ENCODE data around the gene SRP72.
A peak's percentile ranks its signal among the peaks of the same experiment; 100 is the strongest.

The SRP72 gene

DNA sequence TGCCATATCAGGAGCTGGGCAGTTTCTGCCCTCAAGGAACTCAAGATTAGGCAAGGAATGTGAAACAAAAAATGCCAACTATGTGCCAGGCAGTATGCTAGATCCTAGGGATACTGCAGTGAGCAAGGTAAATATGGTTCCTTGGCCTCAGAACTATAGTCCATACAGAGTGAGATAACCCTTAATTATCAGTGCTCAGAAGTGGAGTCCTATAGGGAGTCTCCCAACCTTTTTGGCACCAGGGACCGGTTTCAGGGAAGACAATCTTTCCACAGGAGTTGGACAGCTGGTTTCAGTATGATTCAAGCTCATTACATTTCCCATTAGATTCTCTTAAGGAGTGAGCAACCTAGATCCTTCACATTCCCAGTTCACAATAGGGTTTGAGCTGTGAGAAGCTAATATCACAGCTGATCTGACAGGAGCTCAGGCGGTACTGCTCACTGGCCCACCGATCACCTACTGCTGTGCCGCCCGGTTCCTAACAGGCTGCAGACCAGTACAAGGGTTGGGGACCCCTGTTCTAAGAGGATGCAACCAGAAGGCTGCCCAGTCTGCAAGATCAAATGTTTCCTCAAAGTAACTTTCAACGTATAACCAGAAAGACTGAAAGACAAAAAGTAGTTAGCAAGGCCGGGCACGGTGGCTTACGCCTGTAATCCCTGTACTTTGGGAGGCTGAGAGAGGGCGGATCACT lies 1.7 kb upstream of the SRP72 start:
- no peak for DNase-seq (ENCODE audit: low read depth in 2 of 2)

DNA sequence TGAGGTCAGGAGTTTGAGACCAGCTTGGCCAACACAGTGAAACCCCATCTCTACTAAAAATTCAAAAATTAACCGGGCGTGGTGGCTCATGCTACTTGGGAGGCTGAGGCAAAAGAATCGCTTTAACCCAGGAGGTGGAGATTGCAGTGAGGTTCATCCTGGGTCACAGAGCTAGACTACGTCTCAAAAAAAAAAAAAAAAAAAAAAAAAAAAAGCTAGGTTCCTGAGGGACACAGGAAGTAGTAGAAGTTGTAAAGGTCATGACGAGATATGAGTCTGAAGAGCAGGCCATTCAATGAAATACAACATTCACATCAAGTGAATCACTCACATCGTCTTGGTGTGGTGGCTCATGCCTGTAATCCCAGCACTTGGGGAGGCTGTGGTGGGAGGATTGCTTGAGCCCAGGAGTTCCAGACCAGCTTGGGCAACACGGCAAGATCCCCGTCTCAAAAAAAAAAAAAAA lies 1.1 kb upstream of the SRP72 start:
- DNase-seq (ENCODE audit: low read depth in 2 of 2) = peak; percentile 31 to 33

GRCh38 chr4:56466910-56467283 lies 520 bp upstream of the SRP72 start:
- no peak for DNase-seq (ENCODE audit: low read depth in 2 of 2)

- no peak for DNase-seq (ENCODE audit: low read depth in 2 of 2)
Observed at GRCh38 chr4:56468097-56468422, 643 bp downstream of the SRP72 start.

GRCh38 chr4:56469489-56470210 lies 2.2 kb downstream of the SRP72 start:
- no peak for DNase-seq (ENCODE audit: low read depth in 2 of 2)

GRCh38 chr4:56475917-56476316 lies 8.5 kb downstream of the SRP72 start:
- no peak for DNase-seq (ENCODE audit: low read depth in 2 of 2)

DNA sequence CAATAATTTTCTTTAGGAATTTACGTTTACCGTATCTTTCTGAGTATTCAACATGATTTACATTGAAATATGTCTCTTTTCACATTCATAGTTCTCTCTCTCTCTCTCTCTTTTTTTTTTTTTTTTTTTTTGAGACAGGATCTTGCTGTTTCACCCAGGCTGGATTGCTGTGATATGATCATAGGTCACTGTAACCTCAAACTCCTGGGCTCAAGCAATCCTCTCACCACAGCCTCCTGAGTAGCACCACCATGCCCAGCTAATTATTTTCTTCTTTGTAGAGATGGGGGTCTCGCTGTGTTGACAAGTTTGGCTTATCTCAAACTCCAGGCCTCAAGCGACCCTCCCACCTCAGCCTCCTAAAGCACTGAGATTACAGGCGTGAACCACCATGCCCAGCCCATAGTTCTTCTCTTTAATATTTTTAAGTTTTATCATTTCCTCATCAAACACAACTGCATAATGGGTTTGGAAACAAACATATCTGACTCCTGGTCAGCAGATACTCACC lies 9.8 kb downstream of the SRP72 start:
- DNase-seq (ENCODE audit: low read depth in 2 of 2) = no peak

GRCh38 chr4:56480691-56481090 lies 13.3 kb downstream of the SRP72 start:
- DNase-seq (ENCODE audit: low read depth in 2 of 2) = no peak

DNA sequence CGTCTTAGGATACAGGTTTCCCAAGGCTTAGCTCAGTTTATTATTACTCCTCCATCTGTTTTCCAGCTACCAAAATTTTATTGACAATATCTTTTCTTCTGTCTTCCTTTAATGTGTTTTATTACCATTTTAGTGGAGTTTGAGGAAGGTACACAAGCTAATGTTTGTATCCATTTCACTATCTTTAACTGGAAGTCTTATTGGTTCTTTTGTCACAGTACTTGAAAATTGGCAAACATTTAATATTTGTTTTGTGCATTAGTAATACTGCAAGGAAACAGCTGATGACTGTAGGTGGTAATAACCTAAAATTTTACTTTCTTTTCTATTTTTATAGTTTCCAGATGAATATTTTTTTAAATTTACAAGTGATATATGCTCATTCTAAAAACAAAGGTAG lies 28.8 kb downstream of the SRP72 start:
- DNase-seq (ENCODE audit: low read depth in 2 of 2) = no peak

GRCh38 chr4:56505269-56506130 lies 38.1 kb downstream of the SRP72 start, which contains the start of gene ARL9:
ARL9 (plus strand) TSS chr4:56505791; CDS start chr4:56505863, 72 bp downstream.
- DNase-seq (ENCODE audit: low read depth in 2 of 2) = peak; percentile 21 to 29

DNA sequence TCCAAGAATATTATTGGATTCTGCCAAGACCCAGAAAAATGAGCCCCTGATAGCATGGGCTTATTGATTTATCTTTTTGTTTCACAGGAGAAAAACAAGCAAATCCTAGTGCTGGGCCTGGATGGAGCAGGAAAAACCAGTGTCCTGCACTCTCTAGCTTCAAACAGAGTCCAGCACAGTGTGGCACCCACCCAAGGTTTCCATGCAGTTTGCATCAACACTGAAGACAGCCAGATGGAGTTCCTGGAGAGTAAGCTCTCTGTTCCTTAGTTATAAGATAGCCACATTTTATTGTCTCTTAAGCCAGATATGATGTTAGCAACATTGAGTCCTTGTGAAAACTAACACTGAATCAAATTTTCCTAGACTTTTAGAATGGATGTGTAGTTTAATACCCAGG lies 43.7 kb downstream of the SRP72 start:
- DNase-seq (ENCODE audit: low read depth in 2 of 2) = no peak

DNA sequence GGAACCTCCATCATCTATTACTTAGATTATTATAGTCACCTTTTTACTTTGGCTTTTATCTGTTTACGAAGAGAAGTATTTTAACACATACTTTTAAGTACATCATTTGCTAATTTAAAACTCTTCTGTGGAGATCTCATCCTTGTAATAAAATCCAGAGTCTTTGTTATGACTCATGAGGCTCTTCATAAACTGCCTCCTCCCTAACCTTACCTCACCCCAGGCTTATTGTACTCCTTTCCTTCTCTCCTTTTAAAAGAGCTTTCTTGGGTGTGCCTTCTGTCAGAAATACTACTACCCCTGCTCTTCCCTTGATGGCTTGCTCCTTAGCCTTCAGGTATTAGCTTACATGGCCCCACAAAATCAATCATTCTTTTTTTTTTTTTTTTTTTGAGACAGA lies 44.7 kb downstream of the SRP72 start:
- no peak for DNase-seq (ENCODE audit: low read depth in 2 of 2)

- DNase-seq (ENCODE audit: low read depth in 2 of 2) = no peak
Observed at GRCh38 chr4:56513517-56513916, 46.1 kb downstream of the SRP72 start.

GRCh38 chr4:56530269-56531148 lies 63.1 kb downstream of the SRP72 start:
- DNase-seq (ENCODE audit: low read depth in 2 of 2) = peak in 1 of 2 experiments; percentile 56

GRCh38 chr4:56531149-56531770 lies 63.8 kb downstream of the SRP72 start:
- no peak for DNase-seq (ENCODE audit: low read depth in 2 of 2)

DNA sequence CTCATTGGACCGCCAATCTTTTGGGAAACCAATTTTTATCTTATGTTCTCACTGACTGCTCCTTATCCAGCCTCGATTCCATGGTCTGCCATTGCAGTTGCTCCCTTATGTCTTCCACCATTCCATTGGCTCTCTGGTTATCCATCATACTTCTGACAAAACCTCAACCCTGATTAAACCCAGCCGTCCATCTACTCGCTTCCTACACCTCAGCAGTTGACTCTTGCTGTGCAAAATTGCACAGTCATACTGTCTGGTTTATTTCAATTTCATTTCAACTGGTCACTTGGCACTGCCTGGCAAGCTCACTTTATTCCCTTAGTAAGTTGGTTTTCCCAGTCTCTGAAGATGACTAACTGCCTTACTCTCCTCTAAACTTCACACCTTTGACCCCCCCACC lies 64.4 kb downstream of the SRP72 start:
- DNase-seq (ENCODE audit: low read depth in 2 of 2) = no peak

GRCh38 chr4:56532239-56532638 lies 64.8 kb downstream of the SRP72 start:
- no peak for DNase-seq (ENCODE audit: low read depth in 2 of 2)

DNA sequence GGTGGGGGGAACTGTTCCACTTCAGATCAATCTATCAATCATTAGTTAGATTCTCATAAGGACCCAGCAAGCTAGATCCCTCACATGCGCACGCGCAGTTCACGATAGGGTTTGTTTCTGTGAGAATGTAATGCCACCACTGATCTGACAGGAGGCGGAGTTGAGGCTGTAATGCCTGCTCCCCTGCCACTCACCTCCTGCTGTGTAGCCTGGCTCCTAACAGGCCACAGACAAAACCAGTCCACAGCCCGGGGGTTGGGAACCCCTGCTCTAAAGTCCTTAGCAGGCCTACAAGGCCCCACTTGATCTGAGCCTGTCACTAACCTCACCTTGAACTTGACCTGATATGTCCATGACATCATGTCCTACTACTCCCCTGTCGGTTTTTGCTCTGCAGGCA lies 68.5 kb downstream of the SRP72 start:
- no peak for DNase-seq (ENCODE audit: low read depth in 2 of 2)

DNA sequence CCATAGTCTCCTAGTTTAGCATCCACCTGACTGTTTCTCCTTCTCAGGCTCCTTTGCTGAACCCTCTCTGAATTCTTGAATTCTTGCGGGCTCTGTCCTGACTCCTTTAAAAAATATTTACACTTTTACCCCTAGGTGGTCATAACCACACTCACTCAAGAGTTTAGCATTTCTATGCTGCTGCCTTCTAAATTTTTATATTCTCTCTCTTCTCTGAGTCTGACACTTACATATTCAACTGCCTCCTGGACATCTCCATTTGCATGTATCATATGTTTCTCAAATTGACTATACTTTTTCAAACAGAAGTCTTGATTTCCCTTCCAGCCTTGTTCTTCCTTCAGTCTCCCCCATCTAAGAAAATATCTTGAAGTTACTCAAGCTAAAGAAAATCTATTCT lies 69.7 kb downstream of the SRP72 start:
- no peak for DNase-seq (ENCODE audit: low read depth in 2 of 2)

DNA sequence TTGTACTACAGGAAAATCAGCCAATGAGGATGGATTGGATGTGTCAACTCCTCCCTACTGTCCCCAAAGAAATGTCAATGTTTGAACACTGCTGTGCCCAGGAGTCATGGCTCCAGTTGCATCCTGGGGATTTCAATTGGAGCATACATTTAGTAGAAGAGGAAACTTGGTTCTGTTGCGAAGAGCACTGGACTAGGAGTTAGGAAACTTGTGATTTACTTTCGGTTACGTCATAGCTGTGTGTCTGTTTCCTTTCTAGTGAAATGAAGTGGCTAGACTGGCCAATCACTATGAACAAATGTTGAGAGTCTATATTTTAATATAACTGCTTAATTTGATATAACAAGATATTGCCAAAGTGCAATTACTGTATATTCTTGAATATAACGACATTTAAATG lies 73.4 kb downstream of the SRP72 start:
- DNase-seq (ENCODE audit: low read depth in 2 of 2) = no peak

All from fibroblast of skin of left quadriceps (primary cell).